Testis (tissue), 3 donors: ENCODE measurements around the gene WDR18. TPM values are rescaled to one million over a fixed set of nuclear protein-coding genes. Genes with fewer than 3 reads are reported as not detected.

ENCODE experiments used
- DNase-seq: peaks from one replicate; pipeline ENCODE4 v3.0.0-alpha.2; 2019
- H3K27ac ChIP-seq, 2 donors: fragments of 200-600 bp; sonication (generic); one replicate each; pipeline ENCODE4 v1.5.1; 2019
- H3K27me3 ChIP-seq: fragments of 200-600 bp; sonication (generic); one replicate; pipeline ENCODE4 v1.5.1; 2019
- H3K36me3 ChIP-seq: fragments of 200-600 bp; sonication (generic); one replicate; pipeline ENCODE4 v1.5.1; 2017; ENCODE audit warnings: low read depth; ENCODE audit errors: missing control alignments
- H3K4me1 ChIP-seq: fragments of 200-600 bp; sonication (generic); one replicate; pipeline ENCODE4 v1.5.1; 2019
- H3K4me3 ChIP-seq, 2 donors: fragments of 200-600 bp; sonication (generic); one replicate each; pipeline ENCODE4 v1.5.1; 2017 to 2019
- H3K9me3 ChIP-seq: fragments of 200-600 bp; sonication (generic); one replicate; pipeline ENCODE4 v1.5.1; 2017
- POLR2A ChIP-seq: fragments of 450-650 bp; IDR thresholded peaks from one replicate; pipeline ENCODE4 v1.6.1; 2017; ENCODE audit warnings: antibody characterized with exemption, mild to moderate bottlenecking, moderate library complexity
- WGBS, 2 donors: methylation state at CpG; one replicate each; pipeline ENCODE4 v1.1.5; 2018; 5-methylcytosine and 5-hydroxymethylcytosine counted together
- intact Hi-C: fragments of 100-400 bp; cut with DNase I; formaldehyde crosslinking; loops from one replicate; pipeline ENCODE4 v1.15.1; 2023; ENCODE audit warnings: low total_unique reads
- polyA plus RNA-seq: library from polyadenylated mRNA; stranded (reverse); fragments of 350-450 nt; fragmentation: Illumina TruSeq; extraction: RNeasy Lipid Tissue Mini Kit (QIAGEN cat#74804); gene quantifications from one replicate; pipeline ENCODE4 v1.2.3, GENCODE V29; 2014; ENCODE audit warnings: low read depth, low replicate concordance; ENCODE audit not compliant: insufficient read depth
- total RNA-seq, 2 donors: library from RNA; depleted of rRNA; stranded (reverse); fragments of >200 nt; gene quantifications; one replicate each; pipeline ENCODE4 v1.2.3, GENCODE V29; 2016
- TF ChIP-seq, protein P1 (sequence below), 3 experiments: fragments of 450-650 bp in 2 of 3; fragments of 200-600 bp in 1 of 3; sonication (generic) in 1 of 3; IDR thresholded peaks; one replicate each; pipeline ENCODE4 v1.5.1; 2016 to 2019; ENCODE audit warnings: antibody characterized with exemption in 3 of 3, mild to moderate bottlenecking in 2 of 3, moderate library complexity in 1 of 3

WDR18 gene
- total and polyA plus RNA-seq, 3 donors from 2014 or later, result 38.7 to 108 (median 70.9) TPM

DNA sequence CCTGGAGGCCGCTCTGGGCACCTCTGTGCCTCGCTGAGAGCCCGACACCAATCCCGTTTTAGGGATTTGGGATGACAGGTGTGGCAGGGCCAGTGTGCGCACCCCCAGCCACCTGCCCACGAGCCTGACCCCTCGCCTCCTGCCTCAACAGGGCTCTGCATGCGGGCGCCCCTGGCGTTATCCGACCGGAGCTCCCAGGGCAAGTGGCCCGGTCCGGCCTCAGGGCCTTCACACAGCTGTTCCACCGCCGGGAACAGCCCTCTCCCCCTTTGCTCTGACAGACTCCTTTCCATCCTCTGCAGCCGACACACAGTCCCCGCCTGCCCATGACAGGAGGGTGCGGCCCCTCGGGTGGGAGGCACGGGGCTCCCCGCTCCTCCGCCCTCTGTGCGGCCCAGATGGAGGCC, 7.1 kb upstream of the WDR18 start:
- WGBS, 2 donors, result 78 to 89% methylated on average over 17 to 23 of the region's 24 CpGs
- Histone ChIP-seq H3K4me1 (no peaks in the 10 kb centered on the region), H3K36me3 (no peaks in the 10 kb centered on the region), H3K27me3 (no peaks in the 10 kb centered on the region), H3K27ac (no peak overlapping the region), H3K4me3 (no peak overlapping the region), H3K9me3 (no peaks in the 10 kb centered on the region)
- intact Hi-C loops, result no loop called here
- DNase-seq, result no peak
- TF ChIP-seq, protein P1, sequence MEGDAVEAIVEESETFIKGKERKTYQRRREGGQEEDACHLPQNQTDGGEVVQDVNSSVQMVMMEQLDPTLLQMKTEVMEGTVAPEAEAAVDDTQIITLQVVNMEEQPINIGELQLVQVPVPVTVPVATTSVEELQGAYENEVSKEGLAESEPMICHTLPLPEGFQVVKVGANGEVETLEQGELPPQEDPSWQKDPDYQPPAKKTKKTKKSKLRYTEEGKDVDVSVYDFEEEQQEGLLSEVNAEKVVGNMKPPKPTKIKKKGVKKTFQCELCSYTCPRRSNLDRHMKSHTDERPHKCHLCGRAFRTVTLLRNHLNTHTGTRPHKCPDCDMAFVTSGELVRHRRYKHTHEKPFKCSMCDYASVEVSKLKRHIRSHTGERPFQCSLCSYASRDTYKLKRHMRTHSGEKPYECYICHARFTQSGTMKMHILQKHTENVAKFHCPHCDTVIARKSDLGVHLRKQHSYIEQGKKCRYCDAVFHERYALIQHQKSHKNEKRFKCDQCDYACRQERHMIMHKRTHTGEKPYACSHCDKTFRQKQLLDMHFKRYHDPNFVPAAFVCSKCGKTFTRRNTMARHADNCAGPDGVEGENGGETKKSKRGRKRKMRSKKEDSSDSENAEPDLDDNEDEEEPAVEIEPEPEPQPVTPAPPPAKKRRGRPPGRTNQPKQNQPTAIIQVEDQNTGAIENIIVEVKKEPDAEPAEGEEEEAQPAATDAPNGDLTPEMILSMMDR (IDR thresholded peaks at IDR 0.05), result no peak
- TF ChIP-seq POLR2A, result no peak

DNA sequence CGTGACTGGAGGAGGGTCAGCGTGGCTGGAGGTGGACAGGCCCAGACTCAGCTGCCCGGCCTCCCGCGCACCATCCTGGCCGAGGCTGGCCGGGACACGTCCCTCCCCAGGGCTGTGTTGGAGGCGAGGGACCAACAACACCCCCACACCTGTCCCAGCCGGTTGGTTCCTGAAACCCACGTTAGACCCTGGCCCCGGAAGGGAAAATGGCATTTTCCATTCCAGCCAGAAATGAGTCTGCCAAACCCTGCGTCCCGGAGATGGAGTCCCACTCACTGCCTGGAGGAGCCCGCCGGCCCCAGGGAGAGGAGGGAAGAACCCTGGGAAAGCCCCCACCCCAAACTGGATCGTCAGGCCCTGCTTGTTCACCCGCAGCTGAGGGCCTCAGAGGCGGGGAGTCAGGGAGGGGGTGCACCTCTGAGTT, 4.8 kb upstream of the WDR18 start:
- Histone ChIP-seq H3K27me3 (no peaks in the 10 kb centered on the region), H3K36me3 (no peaks in the 10 kb centered on the region), H3K4me1 (peaks cover 5% of the 10 kb centered on the region), H3K4me3 (no peak overlapping the region), H3K27ac (no peak overlapping the region), H3K9me3 (no peaks in the 10 kb centered on the region)
- DNase-seq, result no peak
- TF ChIP-seq, protein P1 (IDR thresholded peaks at IDR 0.05), result no peak
- no peak for TF ChIP-seq POLR2A
- 75 to 100% methylated on average over 4 to 19 of the region's 19 CpGs for WGBS, 2 donors
- intact Hi-C loops, result no loop called here

DNA sequence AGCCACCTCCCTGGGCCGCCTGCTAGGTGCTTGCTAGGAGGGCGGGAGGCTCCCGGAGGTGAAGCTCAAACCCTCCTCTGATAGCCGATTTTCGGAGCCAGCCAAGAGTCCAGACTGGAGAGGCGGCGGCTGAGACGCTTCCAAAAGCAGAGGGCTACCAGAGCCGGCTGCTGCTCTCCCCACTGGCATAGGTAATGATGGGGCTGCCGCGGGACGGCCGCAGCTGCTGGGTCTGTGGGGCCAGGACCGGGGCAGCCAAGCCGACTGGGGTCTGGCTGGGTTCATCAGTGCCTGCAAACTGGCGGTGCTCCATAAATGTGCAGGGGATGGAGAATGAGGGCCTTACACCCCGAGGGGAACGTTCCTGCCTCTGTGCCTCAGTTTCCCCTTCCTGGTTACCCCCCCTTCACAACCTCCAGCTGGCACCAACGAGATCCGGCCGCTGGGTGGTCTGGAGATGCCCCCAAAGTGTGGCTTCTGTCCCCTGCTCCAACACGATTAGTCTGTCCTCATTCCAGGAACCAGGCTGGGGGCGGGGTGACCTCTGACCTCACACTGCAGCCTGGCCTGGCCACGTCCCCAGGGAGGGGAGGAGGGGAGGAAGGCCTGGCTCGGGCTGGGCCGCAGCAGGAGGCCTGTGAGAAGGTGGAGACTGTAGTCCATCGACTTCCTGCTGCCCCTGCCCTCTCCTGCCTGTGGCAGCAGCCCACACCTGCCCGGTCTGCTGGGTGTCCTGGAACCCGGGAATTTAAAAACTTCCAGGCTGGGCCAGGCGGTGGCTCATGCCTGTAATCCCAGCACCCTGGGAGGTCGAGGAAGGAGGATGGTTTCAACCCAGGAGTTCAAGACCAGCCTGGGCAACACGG, 3.8 kb upstream of the WDR18 start:
- Histone ChIP-seq H3K4me3 (no peak overlapping the region), H3K27me3 (no peaks in the 10 kb centered on the region), H3K9me3 (no peaks in the 10 kb centered on the region), H3K27ac (no peak overlapping the region), H3K36me3 (no peaks in the 10 kb centered on the region), H3K4me1 (peaks cover 5% of the 10 kb centered on the region)
- no peak for DNase-seq
- WGBS, 2 donors, result 55 to 56% methylated on average over 18 to 25 of the region's 32 CpGs
- TF ChIP-seq, protein P1 (IDR thresholded peaks at IDR 0.05), result no peak
- TF ChIP-seq POLR2A, result no peak
- intact Hi-C loops, result loop anchor here (5.0 kb wide), 1 partner anchor 53 kb away; the partner anchor contains the start of gene ARID3A

DNA sequence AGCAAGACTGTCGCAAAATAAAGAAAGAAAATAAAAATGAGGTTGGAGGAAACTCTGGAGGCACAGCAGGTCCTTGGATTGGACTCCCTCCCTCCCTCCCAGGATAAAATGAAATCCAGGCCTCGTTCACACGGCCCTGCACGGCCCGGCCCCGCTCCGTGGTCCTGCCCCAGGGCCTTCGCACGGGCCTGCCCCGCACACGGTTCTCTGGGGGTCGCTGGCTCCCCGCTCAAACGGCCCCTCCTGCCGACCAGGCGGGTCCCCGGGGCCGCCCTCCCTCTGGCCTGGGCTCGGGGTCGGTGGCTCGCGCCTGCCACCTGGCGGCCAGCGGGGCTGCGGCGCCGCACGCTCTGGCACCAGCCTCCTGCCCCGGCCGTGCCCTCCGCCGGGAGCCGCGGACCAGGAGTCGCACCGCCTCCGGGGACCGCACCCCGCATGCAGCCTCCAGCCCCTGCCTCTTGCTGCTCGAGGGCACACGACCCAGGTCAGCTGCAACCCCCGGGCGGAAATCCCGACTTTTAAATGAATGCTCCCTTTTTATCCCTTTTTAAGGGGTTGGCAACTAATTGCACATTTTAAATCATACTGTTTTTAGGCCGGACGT, 1.5 kb upstream of the WDR18 start:
- no peaks in the 10 kb centered on the region for H3K27me3 ChIP-seq
- no peaks in the 10 kb centered on the region for H3K9me3 ChIP-seq
- H3K4me1 ChIP-seq, result peaks cover 5% of the 10 kb centered on the region
- peak; percentile 73 for DNase-seq
- no peak overlapping the region for H3K27ac ChIP-seq
- no peak for TF ChIP-seq POLR2A
- TF ChIP-seq, protein P1 (IDR thresholded peaks at IDR 0.05), result peak; percentile 95 to 98 (median 98)
- 0 to 1% methylated on average over 24 to 46 of the region's 46 CpGs for WGBS, 2 donors
- no peaks in the 10 kb centered on the region for H3K36me3 ChIP-seq
- intact Hi-C loops, result loop anchor here (5.0 kb wide), 1 partner anchor 55 kb away; the partner anchor contains the start of gene ARID3A
- H3K4me3 ChIP-seq, result peak overlapping the region; percentile 12 to 45
